Brain microvascular endothelial cell (primary cell): ENCODE data around the gene BAD.

Source experiments
- DNase-seq: peaks from one replicate; pipeline ENCODE4 v3.0.0-alpha.2; 2020
- H3K27ac ChIP-seq: fragments of 250-450 bp; sonication (Bioruptor Pico); 2 replicates; pipeline ENCODE4 v1.5.1; 2020; ENCODE audit warnings: mild to moderate bottlenecking, moderate library complexity
- H3K27me3 ChIP-seq: fragments of 250-450 bp; sonication (Bioruptor Pico); replicated peaks from 2 replicates; pipeline ENCODE4 v1.5.1; 2020; ENCODE audit warnings: mild to moderate bottlenecking
- H3K36me3 ChIP-seq: fragments of 250-450 bp; sonication (Bioruptor Pico); replicated peaks from 2 replicates; pipeline ENCODE4 v1.5.1; 2020; ENCODE audit warnings: mild to moderate bottlenecking
- H3K4me3 ChIP-seq: 2 replicates; pipeline ENCODE4 v1.5.1; 2011; ENCODE audit warnings: low read depth, mild to moderate bottlenecking, control low read depth, low read length, moderate library complexity
- in situ Hi-C: cut with HindIII; loops from 2 replicates; pipeline ENCODE4 v1.10.0; 2017; ENCODE audit warnings: low sequenced_read_pairs, low pct_ligation_motif_present
- TF ChIP-seq, protein P1 (sequence below): IDR thresholded peaks from 2 replicates; pipeline ENCODE4 v1.5.1; 2011; ENCODE audit warnings: low read depth, mild to moderate bottlenecking, moderate library complexity, low read length, control low read depth, inconsistent platforms; ENCODE audit errors: missing control alignments

The BAD gene

DNA sequence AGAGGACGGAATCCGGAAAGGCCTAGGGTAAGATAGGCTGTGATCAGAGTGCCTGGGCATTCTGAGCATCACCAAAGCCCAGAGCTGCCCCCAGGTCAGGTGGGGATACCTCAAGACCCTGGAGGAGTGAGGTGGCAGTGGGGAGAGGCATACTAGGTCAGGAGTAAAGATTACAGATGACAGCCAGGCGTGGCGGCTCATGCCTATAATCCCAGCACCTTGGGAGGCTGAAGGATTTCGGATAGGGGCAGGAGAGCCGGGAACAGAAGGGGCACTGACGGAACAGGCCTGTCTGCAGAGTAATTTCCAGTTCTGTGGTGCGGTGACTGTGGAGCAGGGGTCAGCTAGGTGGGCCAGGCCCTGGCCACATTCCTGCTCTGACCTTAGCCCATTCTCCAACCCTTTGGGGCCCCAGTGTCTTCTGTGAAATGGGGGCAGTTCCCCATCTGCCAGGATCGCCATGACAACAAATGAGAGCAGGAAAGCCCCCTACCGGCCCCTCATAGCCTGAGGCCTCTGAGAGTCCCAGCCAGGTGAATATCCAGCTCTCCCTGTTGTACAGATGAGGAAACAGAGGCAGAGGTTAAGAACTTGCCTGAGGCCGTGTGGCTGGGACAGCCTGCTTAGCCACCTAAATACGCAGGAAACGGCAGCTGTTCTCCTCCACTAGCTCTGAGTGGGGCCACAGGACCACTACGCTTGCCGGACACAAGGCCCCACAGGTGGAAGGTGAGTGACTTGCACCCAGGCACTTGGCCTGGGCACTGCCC lies 9.2 kb downstream of the BAD start:
- H3K27me3 ChIP-seq = no peaks in the 10 kb centered on the region
- peaks cover 2% of the 10 kb centered on the region for H3K36me3 ChIP-seq
- no peak overlapping the region for H3K27ac ChIP-seq
- TF ChIP-seq, protein P1, sequence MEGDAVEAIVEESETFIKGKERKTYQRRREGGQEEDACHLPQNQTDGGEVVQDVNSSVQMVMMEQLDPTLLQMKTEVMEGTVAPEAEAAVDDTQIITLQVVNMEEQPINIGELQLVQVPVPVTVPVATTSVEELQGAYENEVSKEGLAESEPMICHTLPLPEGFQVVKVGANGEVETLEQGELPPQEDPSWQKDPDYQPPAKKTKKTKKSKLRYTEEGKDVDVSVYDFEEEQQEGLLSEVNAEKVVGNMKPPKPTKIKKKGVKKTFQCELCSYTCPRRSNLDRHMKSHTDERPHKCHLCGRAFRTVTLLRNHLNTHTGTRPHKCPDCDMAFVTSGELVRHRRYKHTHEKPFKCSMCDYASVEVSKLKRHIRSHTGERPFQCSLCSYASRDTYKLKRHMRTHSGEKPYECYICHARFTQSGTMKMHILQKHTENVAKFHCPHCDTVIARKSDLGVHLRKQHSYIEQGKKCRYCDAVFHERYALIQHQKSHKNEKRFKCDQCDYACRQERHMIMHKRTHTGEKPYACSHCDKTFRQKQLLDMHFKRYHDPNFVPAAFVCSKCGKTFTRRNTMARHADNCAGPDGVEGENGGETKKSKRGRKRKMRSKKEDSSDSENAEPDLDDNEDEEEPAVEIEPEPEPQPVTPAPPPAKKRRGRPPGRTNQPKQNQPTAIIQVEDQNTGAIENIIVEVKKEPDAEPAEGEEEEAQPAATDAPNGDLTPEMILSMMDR = no peak
- DNase-seq = no peak
- in situ Hi-C loops = no loop called here
- H3K4me3 ChIP-seq = no peak overlapping the region

DNA sequence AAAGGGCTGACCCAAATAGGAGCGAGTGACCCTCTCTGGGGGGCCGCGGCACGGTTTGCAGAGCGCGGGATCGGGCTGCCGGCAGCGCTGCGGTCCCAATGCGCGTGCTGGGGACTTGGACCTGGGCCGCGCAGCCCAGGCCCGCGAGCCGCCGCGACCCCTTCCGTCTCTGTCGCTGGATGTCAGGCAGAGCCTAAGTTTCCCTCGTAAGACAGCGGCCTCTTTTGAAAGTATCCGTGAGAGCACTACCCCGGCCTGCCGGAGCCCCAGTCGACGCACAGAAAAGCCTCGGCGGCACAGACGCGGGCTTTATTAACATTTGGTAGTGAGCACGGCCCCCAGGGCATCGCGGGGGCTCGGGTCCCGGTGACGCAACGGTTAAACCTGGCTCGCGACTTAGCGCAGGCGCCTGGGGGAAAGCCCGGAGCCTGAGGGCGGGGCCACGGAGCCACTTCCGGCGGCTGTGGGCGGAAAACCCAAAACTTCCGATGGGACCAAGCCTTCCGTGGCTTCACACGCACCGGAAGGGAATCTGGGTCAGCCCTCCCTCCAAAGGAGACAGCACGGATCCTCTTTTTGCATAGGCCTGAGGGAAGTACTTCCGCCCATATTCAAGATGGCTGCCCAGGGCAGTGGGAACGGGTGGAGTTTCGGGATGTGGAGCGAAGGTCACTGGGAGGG lies 14.8 kb downstream of the BAD start:
- in situ Hi-C loops = no loop called here
- H3K27me3 ChIP-seq = no peaks in the 10 kb centered on the region
- peak overlapping the region; percentile 88 for H3K27ac ChIP-seq
- H3K36me3 ChIP-seq = peaks cover 25% of the 10 kb centered on the region
- H3K4me3 ChIP-seq = peak overlapping the region; percentile 75
- TF ChIP-seq, protein P1 = no peak
- peak; percentile 99 for DNase-seq

DNA sequence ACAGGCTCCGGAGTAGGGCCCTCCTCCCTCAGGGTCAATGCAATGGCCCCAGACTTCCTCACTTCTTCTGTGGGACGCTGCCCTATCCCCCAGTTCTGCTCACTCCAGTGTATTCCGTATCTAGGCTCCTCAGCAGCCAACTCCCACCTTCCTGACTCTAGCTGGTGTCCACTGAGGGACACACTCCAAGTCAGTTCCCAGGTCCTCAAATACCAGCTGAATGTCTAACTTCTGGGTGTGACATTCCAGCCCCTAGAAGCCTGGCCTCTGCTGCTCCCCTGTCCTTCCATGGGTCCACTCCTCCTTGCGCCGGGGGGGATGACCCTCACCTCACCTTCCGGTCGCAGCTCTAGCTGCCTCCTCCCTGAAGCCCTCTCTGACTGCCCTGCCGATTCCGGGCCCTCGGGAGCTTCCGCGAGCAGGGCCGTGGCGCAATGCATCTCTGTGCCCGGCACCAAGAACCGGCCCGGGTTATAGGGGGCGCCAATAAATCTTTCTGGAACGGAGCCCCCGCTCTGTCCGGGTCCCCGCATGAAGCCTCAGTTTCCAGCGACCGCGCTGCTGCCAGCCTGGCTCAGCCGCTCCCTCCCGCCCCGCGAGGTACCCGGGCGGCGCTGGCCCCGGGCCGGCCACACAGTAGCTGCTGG lies 15.4 kb downstream of the BAD start:
- Histone ChIP-seq H3K27ac (peak overlapping the region; percentile 66), H3K27me3 (no peaks in the 10 kb centered on the region), H3K36me3 (peaks cover 32% of the 10 kb centered on the region), H3K4me3 (peak overlapping the region; percentile 75)
- TF ChIP-seq, protein P1 = no peak
- in situ Hi-C loops = no loop called here
- peak; percentile 34 for DNase-seq

DNA sequence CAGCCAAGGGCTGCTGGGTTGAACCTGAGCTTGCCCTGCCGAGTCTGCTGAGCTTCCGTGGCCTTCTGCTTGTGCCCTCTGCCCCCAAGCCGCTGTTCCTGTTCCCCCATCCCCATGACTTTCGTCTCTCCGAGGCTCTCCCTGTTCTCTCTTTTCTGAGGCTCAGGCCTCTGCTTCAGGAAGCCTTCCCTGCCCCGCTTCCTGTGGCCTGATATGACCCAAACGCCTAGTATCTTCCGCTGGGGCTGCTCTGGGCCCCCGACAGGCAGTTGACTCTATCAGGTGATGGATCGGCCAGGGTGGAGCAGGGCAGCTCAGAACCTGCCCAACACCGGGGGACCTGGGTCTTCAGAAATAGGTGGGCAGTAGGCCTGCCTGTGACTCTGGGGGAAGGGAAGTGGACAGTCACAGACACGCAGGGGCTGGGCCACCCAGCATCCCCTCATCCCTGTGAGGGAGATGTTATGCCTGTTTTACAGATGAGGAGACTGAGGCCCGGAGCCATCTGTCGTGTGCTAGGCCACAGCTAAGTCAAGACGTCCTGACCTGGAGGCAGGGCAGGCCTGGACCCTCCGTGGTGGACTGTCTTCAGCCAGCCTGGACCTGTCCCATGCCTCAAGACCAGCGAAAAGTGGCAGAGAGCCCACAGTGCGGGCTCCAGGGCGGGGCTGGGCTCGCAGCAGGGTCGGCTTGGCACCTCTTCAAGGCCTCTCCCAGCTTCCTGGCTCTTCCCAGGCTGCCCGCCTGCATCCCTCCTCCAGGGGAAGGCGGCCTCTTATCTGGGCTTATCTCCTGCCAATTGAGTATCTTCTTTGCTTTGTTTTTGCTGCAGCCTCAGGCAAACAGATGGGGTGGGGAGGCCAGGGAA lies 16.2 kb downstream of the BAD start:
- Histone ChIP-seq H3K27ac (peak overlapping the region; percentile 66), H3K27me3 (no peaks in the 10 kb centered on the region), H3K36me3 (peaks cover 40% of the 10 kb centered on the region), H3K4me3 (peak overlapping the region; percentile 75)
- peak; percentile 35 for DNase-seq
- TF ChIP-seq, protein P1 = no peak
- in situ Hi-C loops = no loop called here

DNA sequence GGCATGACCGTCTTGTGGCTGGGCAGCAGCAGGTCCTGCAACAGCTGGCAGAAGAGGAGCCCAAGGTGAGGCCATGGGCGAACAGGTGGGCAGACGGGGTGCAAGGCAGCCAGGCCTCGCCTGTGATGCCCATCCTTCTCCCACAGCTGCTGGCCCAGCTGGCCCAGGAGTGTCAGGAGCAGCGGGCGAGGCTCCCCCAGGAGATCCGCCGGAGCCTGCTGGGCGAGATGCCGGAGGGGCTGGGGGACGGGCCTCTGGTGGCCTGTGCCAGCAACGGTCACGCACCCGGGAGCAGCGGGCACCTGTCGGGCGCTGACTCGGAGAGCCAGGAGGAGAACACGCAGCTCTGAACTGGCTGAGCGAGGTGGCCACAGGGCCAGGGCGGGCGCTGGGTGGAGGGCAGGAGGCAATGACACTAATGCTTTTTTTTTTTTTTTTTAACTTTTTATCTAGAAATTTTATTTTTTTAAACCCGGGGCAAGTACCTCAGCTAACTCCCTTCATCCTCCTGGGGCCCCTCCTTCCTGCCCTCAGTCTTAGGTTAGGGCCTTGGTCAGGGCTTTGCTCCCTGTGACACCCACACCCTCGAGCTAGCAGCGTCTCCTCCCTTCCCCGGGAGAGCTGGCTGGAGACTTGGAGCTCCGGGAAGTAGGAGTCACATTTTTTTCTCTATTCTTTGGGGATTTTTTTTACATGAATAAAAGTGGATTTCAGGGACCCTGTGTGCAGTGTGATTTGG lies 17.1 kb downstream of the BAD start:
- Histone ChIP-seq H3K4me3 (no peak overlapping the region), H3K27ac (no peak overlapping the region), H3K36me3 (peaks cover 46% of the 10 kb centered on the region), H3K27me3 (no peaks in the 10 kb centered on the region)
- DNase-seq = no peak
- in situ Hi-C loops = no loop called here
- TF ChIP-seq, protein P1 = no peak
